Sigmoid colon (tissue), 4 donors: ENCODE measurements around the gene PTPRA.

Experiments used
- CTCF ChIP-seq, 4 experiments: fragments of 450-650 bp in 3 of 4; fragments of 200-600 bp in 1 of 4; IDR thresholded peaks; one replicate each; pipeline ENCODE4 v1.5.1; 2016 to 2019; ENCODE audit warnings: antibody characterized with exemption in 4 of 4, mild to moderate bottlenecking in 3 of 4, moderate library complexity in 2 of 4
- EP300 ChIP-seq, 4 donors: sonication (generic); formaldehyde crosslinking; IDR thresholded peaks; one replicate each; pipeline ENCODE4 v1.6.1; 2017; ENCODE audit warnings: antibody characterized with exemption in 4 of 4
- POLR2A ChIP-seq, 2 donors: fragments of 450-650 bp; IDR thresholded peaks; one replicate each; pipeline ENCODE4 v1.6.1; 2016; ENCODE audit warnings: antibody characterized with exemption in 2 of 2, mild to moderate bottlenecking in 2 of 2, moderate library complexity in 2 of 2
- POLR2AphosphoS5 ChIP-seq, 4 donors: sonication (generic); formaldehyde crosslinking; IDR thresholded peaks; one replicate each; pipeline ENCODE4 v1.6.1; 2017; ENCODE audit warnings: antibody characterized with exemption in 4 of 4

- TF ChIP-seq POLR2A (IDR thresholded peaks at IDR 0.05): no peak
- TF ChIP-seq CTCF (IDR thresholded peaks at IDR 0.05): no peak
- TF ChIP-seq POLR2AphosphoS5 (IDR thresholded peaks at IDR 0.05): no peak
- TF ChIP-seq EP300 (IDR thresholded peaks at IDR 0.05): no peak
Measured at GRCh38 chr20:2836035-2836434, 37.2 kb upstream of the PTPRA start.
